A673 (cell line): ENCODE results near the gene SDSL.
A peak's percentile ranks its signal among the peaks of the same experiment; 100 is the strongest.

Source experiments
- EZH2 ChIP-seq: fragments of 200-600 bp; sonication (generic); IDR thresholded peaks from 2 replicates; pipeline ENCODE4 v1.6.1; 2017; ENCODE audit warnings: borderline replicate concordance, low read depth, mild to moderate bottlenecking, mixed read lengths, antibody characterized with exemption, low read length; ENCODE audit not compliant: poor library complexity, severe bottlenecking
- TF ChIP-seq, protein P1 (sequence below): fragments of 300-800, 200-600 bp; sonication (generic); conservative IDR thresholded peaks from 2 replicates; pipeline ENCODE4 v1.5.1; 2017; ENCODE audit warnings: low read depth, mild to moderate bottlenecking, antibody characterized with exemption, low read length, moderate library complexity, mixed read lengths

DNA sequence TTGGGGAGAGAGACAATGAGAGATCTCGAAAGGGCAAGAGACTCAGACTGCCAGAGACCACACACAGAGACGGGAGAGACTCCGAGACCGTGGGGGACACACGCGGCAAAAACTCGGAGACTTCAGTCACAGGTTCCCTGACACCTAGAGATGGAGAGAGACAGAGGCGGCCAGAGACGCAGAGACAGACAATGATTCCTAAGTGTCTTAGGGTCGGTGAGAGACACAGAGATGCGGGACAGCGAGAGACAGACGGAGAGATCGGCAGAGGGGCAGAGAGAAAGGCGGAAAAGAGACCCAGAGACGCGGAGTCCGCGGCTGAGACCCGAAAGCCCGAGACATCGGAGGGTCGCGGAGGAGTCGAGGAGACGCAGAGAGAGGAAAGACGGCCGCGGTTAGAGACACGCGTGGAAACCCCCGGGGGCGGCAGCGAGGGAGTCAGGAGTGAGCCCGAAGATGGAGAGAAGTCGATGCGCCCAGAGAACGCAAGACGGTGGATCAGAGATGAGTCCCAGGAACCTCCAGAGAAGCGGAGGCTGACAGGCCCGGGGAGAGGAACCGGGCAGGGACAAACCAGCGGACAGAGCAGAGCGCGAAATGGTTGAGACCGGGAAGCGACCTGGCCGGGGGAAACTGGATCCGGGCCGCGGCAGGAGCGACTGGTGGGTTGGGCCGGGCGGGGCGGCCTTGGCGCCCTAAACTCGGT, 41.7 kb downstream of the SDSL start:
- TF ChIP-seq, protein P1, sequence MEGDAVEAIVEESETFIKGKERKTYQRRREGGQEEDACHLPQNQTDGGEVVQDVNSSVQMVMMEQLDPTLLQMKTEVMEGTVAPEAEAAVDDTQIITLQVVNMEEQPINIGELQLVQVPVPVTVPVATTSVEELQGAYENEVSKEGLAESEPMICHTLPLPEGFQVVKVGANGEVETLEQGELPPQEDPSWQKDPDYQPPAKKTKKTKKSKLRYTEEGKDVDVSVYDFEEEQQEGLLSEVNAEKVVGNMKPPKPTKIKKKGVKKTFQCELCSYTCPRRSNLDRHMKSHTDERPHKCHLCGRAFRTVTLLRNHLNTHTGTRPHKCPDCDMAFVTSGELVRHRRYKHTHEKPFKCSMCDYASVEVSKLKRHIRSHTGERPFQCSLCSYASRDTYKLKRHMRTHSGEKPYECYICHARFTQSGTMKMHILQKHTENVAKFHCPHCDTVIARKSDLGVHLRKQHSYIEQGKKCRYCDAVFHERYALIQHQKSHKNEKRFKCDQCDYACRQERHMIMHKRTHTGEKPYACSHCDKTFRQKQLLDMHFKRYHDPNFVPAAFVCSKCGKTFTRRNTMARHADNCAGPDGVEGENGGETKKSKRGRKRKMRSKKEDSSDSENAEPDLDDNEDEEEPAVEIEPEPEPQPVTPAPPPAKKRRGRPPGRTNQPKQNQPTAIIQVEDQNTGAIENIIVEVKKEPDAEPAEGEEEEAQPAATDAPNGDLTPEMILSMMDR: no peak
- TF ChIP-seq EZH2: peak; percentile 89
